Measurements from ENCODE around the gene C2orf76.
"Not testable (repeated sequence)": the region's sequence is repeated elsewhere in the genome, so short reads cannot be mapped to it uniquely, and the experiment has no call there.

Gene C2orf76

GRCh38 chr2:119280680-119281079 lies 86.0 kb downstream of the C2orf76 start:
- no peak overlapping the region for H3K4me2 ChIP-seq (ENCODE audit: low read depth, low read length, poor library complexity, severe bottlenecking)
- H3K4me3 ChIP-seq (ENCODE audit: low read length, poor library complexity, severe bottlenecking), result no peak overlapping the region
- TF ChIP-seq EZH2phosphoT487 (IDR thresholded peaks at IDR 0.05; ENCODE audit: borderline replicate concordance), result no peak
- no peaks in the 10 kb centered on the region for H3K36me3 ChIP-seq (ENCODE audit: insufficient read depth, low read length)
- H2AFZ ChIP-seq (ENCODE audit: low read length), result no peak overlapping the region
- H3K9me3 ChIP-seq (ENCODE audit: insufficient read depth, low read depth, low read length), result no peaks in the 10 kb centered on the region
- peaks cover 21% of the 10 kb centered on the region for H3K4me1 ChIP-seq (ENCODE audit: insufficient read depth, low read length, poor library complexity, severe bottlenecking)
- no peaks in the 10 kb centered on the region for H3F3A ChIP-seq (ENCODE audit: low read depth)
- no peak overlapping the region for H3K9ac ChIP-seq (ENCODE audit: low read depth, low read length, poor library complexity, severe bottlenecking)
- no peaks in the 10 kb centered on the region for H4K20me1 ChIP-seq (ENCODE audit: insufficient read depth, low read length, poor library complexity, severe bottlenecking)
- H3K79me2 ChIP-seq (ENCODE audit: insufficient read depth, low read length), result no peaks in the 10 kb centered on the region
- H3K27me3 ChIP-seq (ENCODE audit: insufficient read depth, low read length, poor library complexity, severe bottlenecking), result no peaks in the 10 kb centered on the region
- no peaks in the 10 kb centered on the region for H3K9me2 ChIP-seq (replicated peaks; ENCODE audit: low read depth, low read length)

GRCh38 chr2:119279666-119280065 lies 87.0 kb downstream of the C2orf76 start:
- peaks cover 30% of the 10 kb centered on the region for H3K4me1 ChIP-seq (ENCODE audit: insufficient read depth, low read length, poor library complexity, severe bottlenecking)

DNA sequence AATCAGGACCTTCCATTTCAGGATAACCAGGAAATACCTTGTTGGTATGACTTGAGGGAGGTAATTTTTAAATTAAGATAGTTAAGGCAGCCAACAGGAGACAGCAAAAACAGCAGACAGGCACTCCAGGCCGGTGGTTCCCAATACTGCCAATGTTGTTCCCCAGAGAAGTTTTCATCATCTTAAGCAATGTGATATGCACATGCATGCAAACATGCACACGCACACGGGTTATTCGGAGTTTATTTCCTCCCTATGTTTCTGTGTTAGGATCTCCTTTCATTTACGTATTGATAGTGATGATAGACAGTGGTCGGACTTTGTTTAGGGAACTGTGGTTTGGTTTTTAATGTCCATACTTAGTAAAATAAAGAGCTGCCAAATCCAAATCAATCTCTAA lies 87.7 kb downstream of the C2orf76 start:
- no peaks in the 10 kb centered on the region for H3K27me3 ChIP-seq (ENCODE audit: insufficient read depth, low read length, poor library complexity, severe bottlenecking)
- peaks cover 30% of the 10 kb centered on the region for H3K4me1 ChIP-seq (ENCODE audit: insufficient read depth, low read length, poor library complexity, severe bottlenecking)
- no peaks in the 10 kb centered on the region for H3K9me2 ChIP-seq (replicated peaks; ENCODE audit: low read depth, low read length)
- H3K4me2 ChIP-seq (ENCODE audit: low read depth, low read length, poor library complexity, severe bottlenecking), result no peak overlapping the region
- TF ChIP-seq CTCF (conservative IDR thresholded peaks at IDR 0.05; ENCODE audit: low read length), result no peak
- no peak for TF ChIP-seq EZH2phosphoT487 (IDR thresholded peaks at IDR 0.05; ENCODE audit: borderline replicate concordance)
- H3K9ac ChIP-seq (ENCODE audit: low read depth, low read length, poor library complexity, severe bottlenecking), result no peak overlapping the region
- no peaks in the 10 kb centered on the region for H4K20me1 ChIP-seq (ENCODE audit: insufficient read depth, low read length, poor library complexity, severe bottlenecking)
- H3F3A ChIP-seq (ENCODE audit: low read depth), result peaks cover 4% of the 10 kb centered on the region; the same call in 1 of the 2 replicates
- no peaks in the 10 kb centered on the region for H3K36me3 ChIP-seq (ENCODE audit: insufficient read depth, low read length)
- no peaks in the 10 kb centered on the region for H3K79me2 ChIP-seq (ENCODE audit: insufficient read depth, low read length)
- H2AFZ ChIP-seq (ENCODE audit: low read length), result no peak overlapping the region
- H3K4me3 ChIP-seq (ENCODE audit: low read length, poor library complexity, severe bottlenecking), result no peak overlapping the region
- no peaks in the 10 kb centered on the region for H3K9me3 ChIP-seq (ENCODE audit: insufficient read depth, low read depth, low read length)

More at GRCh38 chr2:119279666-119280065, 87.0 kb downstream of the C2orf76 start:
- H2AFZ ChIP-seq (ENCODE audit: low read length), result no peak overlapping the region
- H3K9ac ChIP-seq (ENCODE audit: low read depth, low read length, poor library complexity, severe bottlenecking), result no peak overlapping the region
- H3K79me2 ChIP-seq (ENCODE audit: insufficient read depth, low read length), result no peaks in the 10 kb centered on the region
- no peaks in the 10 kb centered on the region for H4K20me1 ChIP-seq (ENCODE audit: insufficient read depth, low read length, poor library complexity, severe bottlenecking)
- H3K36me3 ChIP-seq (ENCODE audit: insufficient read depth, low read length), result no peaks in the 10 kb centered on the region
- no peak overlapping the region for H3K4me2 ChIP-seq (ENCODE audit: low read depth, low read length, poor library complexity, severe bottlenecking)
- no peaks in the 10 kb centered on the region for H3K9me3 ChIP-seq (ENCODE audit: insufficient read depth, low read depth, low read length)
- no peaks in the 10 kb centered on the region for H3K9me2 ChIP-seq (replicated peaks; ENCODE audit: low read depth, low read length)
- no peaks in the 10 kb centered on the region for H3K27me3 ChIP-seq (ENCODE audit: insufficient read depth, low read length, poor library complexity, severe bottlenecking)
- TF ChIP-seq CTCF (conservative IDR thresholded peaks at IDR 0.05; ENCODE audit: low read length), result no peak
- TF ChIP-seq EZH2phosphoT487 (IDR thresholded peaks at IDR 0.05; ENCODE audit: borderline replicate concordance), result no peak
- H3F3A ChIP-seq (ENCODE audit: low read depth), result peaks cover 4% of the 10 kb centered on the region; the same call in 1 of the 2 replicates
- H3K4me3 ChIP-seq (ENCODE audit: low read length, poor library complexity, severe bottlenecking), result no peak overlapping the region

GRCh38 chr2:119278385-119278784 lies 88.2 kb downstream of the C2orf76 start:
- H3K36me3 ChIP-seq (ENCODE audit: insufficient read depth, low read length), result not testable (repeated sequence)

More at GRCh38 chr2:119278385-119278784, 88.2 kb downstream of the C2orf76 start:
- not testable (repeated sequence) for H4K20me1 ChIP-seq (ENCODE audit: insufficient read depth, low read length, poor library complexity, severe bottlenecking); H2AFZ ChIP-seq (ENCODE audit: low read length); H3K9ac ChIP-seq (ENCODE audit: low read depth, low read length, poor library complexity, severe bottlenecking); H3K79me2 ChIP-seq (ENCODE audit: insufficient read depth, low read length); H3K9me2 ChIP-seq (replicated peaks; ENCODE audit: low read depth, low read length); H3K4me3 ChIP-seq (ENCODE audit: low read length, poor library complexity, severe bottlenecking); H3K27me3 ChIP-seq (ENCODE audit: insufficient read depth, low read length, poor library complexity, severe bottlenecking); H3K4me2 ChIP-seq (ENCODE audit: low read depth, low read length, poor library complexity, severe bottlenecking); H3F3A ChIP-seq (ENCODE audit: low read depth); H3K9me3 ChIP-seq (ENCODE audit: insufficient read depth, low read depth, low read length)
- H3K4me1 ChIP-seq (ENCODE audit: insufficient read depth, low read length, poor library complexity, severe bottlenecking), result peaks cover 30% of the 10 kb centered on the region
